ENCODE measurements around the gene CDH18.

The CDH18 gene

DNA sequence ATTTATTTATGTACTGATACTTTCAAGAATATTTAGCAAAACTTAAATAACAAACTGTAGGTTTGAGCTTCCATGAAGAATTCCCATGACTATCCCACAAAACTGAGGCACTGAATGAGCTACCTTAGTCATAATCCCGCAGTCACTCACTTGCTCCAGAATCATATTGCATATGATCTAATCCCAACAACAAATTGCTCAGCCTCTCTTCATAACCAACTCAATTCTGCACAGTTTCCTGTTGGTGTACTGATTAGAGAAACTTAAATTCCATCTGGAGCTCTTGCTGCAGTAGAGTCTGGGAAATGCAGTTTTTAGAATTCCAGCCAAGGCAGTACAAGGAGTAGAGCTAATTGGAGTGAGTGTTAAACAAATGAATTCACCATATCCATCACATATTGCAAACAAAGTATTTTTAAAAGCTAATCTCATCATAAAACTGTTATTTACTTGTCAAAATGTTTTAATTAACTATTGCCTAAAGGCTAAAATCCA lies 35.7 kb upstream of the CDH18 start:
- TF ChIP-seq, protein P1, sequence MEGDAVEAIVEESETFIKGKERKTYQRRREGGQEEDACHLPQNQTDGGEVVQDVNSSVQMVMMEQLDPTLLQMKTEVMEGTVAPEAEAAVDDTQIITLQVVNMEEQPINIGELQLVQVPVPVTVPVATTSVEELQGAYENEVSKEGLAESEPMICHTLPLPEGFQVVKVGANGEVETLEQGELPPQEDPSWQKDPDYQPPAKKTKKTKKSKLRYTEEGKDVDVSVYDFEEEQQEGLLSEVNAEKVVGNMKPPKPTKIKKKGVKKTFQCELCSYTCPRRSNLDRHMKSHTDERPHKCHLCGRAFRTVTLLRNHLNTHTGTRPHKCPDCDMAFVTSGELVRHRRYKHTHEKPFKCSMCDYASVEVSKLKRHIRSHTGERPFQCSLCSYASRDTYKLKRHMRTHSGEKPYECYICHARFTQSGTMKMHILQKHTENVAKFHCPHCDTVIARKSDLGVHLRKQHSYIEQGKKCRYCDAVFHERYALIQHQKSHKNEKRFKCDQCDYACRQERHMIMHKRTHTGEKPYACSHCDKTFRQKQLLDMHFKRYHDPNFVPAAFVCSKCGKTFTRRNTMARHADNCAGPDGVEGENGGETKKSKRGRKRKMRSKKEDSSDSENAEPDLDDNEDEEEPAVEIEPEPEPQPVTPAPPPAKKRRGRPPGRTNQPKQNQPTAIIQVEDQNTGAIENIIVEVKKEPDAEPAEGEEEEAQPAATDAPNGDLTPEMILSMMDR (IDR thresholded peaks at IDR 0.05) = no peak

DNA sequence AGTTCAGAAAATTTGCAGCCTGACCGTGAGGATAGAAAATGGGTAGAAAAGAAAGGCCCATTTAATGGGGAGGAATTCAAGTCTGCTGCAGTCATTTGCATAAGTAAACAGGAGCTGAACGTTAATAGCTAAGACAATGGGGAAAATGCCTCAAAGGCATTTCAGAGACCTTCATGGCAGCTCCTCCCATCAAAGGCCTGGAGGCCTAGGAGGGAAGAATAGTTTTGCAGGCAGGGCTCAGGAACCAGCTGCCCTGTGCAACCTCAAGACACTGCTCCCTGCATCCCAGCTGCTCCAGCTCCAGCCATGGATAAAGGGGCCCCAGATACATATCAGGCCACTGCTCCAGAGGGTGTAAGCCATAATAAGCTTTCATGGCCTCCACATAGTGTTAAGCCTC lies 32.2 kb upstream of the CDH18 start:
- TF ChIP-seq, protein P1 (IDR thresholded peaks at IDR 0.05) = no peak

DNA sequence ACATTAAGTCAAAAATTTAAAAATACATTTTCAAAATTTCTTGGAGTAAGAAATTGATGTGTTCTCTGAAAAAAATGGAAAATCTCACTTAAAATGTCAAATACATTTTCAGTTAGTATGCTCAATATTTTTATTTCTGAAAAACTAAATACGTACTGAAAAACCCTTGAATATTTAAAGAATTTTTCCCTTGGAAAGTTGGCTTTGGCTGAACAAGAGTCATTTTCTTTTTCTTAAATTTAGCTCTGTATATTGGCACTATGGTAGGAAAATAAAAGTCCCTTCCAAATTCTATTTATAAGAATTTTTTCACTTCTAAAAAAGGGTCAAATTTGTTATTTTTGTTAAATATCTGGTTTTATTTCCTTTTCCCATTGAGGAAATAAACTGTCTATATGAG lies 29.0 kb upstream of the CDH18 start:
- TF ChIP-seq, protein P1 (IDR thresholded peaks at IDR 0.05) = no peak

DNA sequence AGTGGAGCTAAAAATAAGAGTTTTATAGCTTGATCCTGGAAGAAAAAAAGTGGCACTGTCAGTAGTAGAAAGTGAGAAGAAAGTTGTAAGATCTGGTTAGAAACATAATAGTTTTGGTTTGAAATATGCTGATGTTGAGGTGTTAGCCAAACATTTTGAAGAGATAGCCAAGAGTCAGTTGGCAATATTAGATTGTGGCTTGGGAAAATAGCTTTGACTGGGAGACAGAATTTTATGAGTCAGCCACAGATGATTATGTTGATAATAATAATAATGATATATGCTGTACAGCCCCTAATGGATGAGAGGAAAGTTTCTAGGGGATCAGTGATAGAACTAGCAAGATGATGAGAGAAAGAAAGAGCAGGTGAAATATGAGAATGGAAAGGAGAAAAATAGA lies 12.4 kb upstream of the CDH18 start:
- TF ChIP-seq, protein P1 (IDR thresholded peaks at IDR 0.05) = no peak

DNA sequence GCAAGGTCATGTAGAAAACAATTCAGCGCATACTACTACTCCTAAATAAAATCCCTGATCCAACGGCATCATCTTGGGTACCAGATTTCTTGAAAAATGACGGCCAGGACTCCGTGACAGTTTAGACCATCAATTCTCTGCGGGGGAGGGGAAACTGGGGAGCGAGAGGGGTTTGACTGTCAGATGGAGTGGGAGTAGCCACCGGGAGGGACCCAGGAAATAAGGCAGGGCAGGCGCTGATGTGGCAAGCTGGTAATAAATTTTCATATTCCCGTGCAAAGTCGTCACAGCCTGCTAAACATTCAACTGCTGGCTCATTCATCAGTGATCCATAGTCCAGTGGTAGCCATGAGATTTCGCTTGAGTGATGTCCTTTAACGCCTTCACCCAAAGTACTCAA lies 457 bp upstream of the CDH18 start:
- TF ChIP-seq, protein P1 (IDR thresholded peaks at IDR 0.05) = no peak

DNA sequence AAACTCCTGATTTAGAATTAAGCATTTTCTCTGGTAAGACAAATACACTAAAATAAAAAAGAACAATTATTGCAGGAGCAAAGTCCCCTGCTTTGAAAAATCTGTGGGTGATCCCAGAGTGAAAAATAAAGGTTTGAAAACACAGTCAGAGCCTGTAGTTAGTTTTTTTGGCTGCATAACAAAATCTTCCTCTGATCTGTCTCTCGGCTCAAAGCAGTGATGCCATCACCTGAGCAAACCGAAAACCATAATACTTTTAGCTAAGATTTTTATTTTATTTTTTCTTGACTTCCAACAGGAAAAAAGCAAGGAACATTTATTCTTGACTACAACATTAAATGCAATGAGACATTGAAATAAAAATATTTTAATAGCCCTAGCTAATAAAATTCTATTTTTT lies 1.2 kb downstream of the CDH18 start:
- TF ChIP-seq, protein P1 (IDR thresholded peaks at IDR 0.05) = no peak

DNA sequence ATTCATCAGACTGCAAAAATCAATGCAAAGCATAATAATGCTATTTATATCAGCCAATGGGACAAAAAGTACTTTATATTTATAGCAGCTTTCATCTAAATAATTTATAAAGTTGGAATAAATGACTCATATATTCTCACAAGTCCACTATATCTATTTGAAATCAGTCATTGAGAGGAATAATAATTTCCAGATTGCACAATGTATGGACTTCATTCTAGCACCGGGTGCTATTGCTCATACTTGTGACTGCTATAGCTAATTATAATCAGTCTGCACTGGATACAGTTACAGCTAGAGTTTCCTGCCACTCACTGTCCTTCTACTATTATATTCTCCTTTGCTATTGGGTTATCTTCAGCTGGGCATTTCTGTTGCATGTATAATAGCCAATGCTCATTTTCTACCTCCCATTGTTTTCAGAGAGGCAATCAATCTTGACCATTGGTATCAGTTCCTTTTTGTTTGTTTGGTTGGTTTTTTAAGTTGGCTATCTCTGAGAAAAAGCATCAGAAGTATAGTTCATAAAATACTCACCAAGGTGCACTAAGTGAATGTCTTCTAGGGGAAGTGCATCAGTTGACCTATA lies 1.9 kb downstream of the CDH18 start:
- TF ChIP-seq, protein P1 (IDR thresholded peaks at IDR 0.05) = no peak

DNA sequence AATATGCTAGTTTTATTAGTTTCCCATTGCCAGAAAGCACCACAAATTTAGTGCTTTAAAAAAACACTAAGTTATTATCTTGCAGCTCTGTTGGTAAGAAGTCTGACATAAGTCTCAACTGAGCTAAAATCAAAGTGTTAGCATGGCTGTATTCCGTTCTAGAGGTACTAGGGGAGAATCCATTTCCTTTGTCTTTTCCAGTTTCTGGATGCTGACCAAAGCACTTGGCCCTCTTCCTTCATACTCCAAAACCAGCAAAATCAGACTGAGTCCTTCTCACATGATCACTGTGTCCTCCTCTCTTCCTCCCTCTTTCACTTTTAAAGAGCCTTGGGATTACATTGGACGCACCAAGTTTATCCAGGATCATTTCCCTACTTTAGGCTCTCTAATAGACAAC lies 9.5 kb downstream of the CDH18 start:
- TF ChIP-seq, protein P1 (IDR thresholded peaks at IDR 0.05) = no peak

Data from LNCAP (cell line).